Measurements from ENCODE around the gene USO1. TPM values are rescaled to one million over a fixed set of nuclear protein-coding genes. Genes with fewer than 3 reads are reported as not detected.

USO1 gene
- total and polyA plus RNA-seq, 2 experiments from 2014 or later: 113 to 277 TPM

- Histone ChIP-seq H3K4me1 (ENCODE audit: insufficient read depth) (no peaks in the 10 kb centered on the region), H3K27ac (ENCODE audit: low read depth) (no peak overlapping the region), H3K36me3 (ENCODE audit: insufficient read depth) (peaks cover 35% of the 10 kb centered on the region), H3K27me3 (ENCODE audit: insufficient read depth) (no peaks in the 10 kb centered on the region), H3F3A (replicated peaks; ENCODE audit: low read depth) (no peaks in the 10 kb centered on the region), H2AFZ (no peak overlapping the region), H3K4me3 (no peak overlapping the region), H3K79me2 (replicated peaks; ENCODE audit: insufficient read depth) (no peaks in the 10 kb centered on the region), H3K4me2 (no peak overlapping the region), H3K9me2 (ENCODE audit: insufficient read depth) (no peaks in the 10 kb centered on the region), H4K20me1 (replicated peaks; ENCODE audit: insufficient read depth) (0 out of 2 replicates have a peak, but pooled peaks cover 3% of the 10 kb centered on the region)
- Mint-ChIP-seq H3K27ac (no peak overlapping the region), H3K27me3 (ENCODE audit: insufficient read depth, low read depth, poor library complexity) (peaks cover under 1% of the 10 kb centered on the region), H3K4me1 (peaks cover 5% of the 10 kb centered on the region; the same call in 2 of the 3 replicates), H3K36me3 (ENCODE audit: low read depth) (peaks cover 46% of the 10 kb centered on the region), H3K4me3 (no peak overlapping the region), H3K9me3 (no peaks in the 10 kb centered on the region)
- no peak for TF ChIP-seq ZNF331 (CRISPR knock-in tag; IDR thresholded peaks at IDR 0.05; ENCODE audit: low read depth)
- TF ChIP-seq ZNF114 (CRISPR knock-in tag; IDR thresholded peaks at IDR 0.05): no peak
- no peak for TF ChIP-seq CTCF (conservative IDR thresholded peaks at IDR 0.05; ENCODE audit: low read depth in 2 of 2)
- no peak for TF ChIP-seq ZNF462 (CRISPR knock-in tag; IDR thresholded peaks at IDR 0.05)
- TF ChIP-seq CREB1 (CRISPR knock-in tag; IDR thresholded peaks at IDR 0.05; ENCODE audit: low read depth): no peak
- no peak for TF ChIP-seq REST (IDR thresholded peaks at IDR 0.05; ENCODE audit: unreplicated experiment)
- no peak for TF ChIP-seq EZH2phosphoT487 (IDR thresholded peaks at IDR 0.05; ENCODE audit: unreplicated experiment)
- no peak for TF ChIP-seq JUNB (IDR thresholded peaks at IDR 0.05; ENCODE audit: unreplicated experiment)
- no peak for TF ChIP-seq EZH2 (IDR thresholded peaks at IDR 0.05; ENCODE audit: low read depth, unreplicated experiment)
- TF ChIP-seq ETS1 (IDR thresholded peaks at IDR 0.05): no peak
- no peak for TF ChIP-seq STAT1 (IDR thresholded peaks at IDR 0.05; ENCODE audit: unreplicated experiment)
- no peak for TF ChIP-seq POLR2AphosphoS5 (IDR thresholded peaks at IDR 0.05; ENCODE audit: low read depth)
- no peak for TF ChIP-seq NANOG (IDR thresholded peaks at IDR 0.05; ENCODE audit: borderline replicate concordance)
- DNase-seq (ENCODE audit: low spot score) (no peak), ATAC-seq (no peak)
Measured at GRCh38 chr4:75800972-75801371, 76.6 kb downstream of the USO1 start.

Measured in GM23338 (cell line).